ENCODE results near the gene AP2B1. TPM values are rescaled to one million over a fixed set of nuclear protein-coding genes. Genes with fewer than 3 reads are reported as not detected.

The AP2B1 gene
- total RNA-seq, 1 experiment from 2014 or later, result 217 TPM

- Mint-ChIP-seq H3K4me3 (no peak overlapping the region), H3K9me3 (no peaks in the 10 kb centered on the region), H3K36me3 (ENCODE audit: insufficient read depth in 1 of 3, low read depth in 3 of 3) (peaks cover 19 to 58% (median 50%) of the 10 kb centered on the region in 3 experiments; a peak in 6 of 7 replicates), H3K27me3 (ENCODE audit: low read depth) (no peaks in the 10 kb centered on the region), H3K4me1 (peaks cover 0 to 5% of the 10 kb centered on the region in 2 experiments; a peak in 1 of 4 replicates), H3K27ac (0 out of 7 replicates have a peak overlapping the region, but pooled peaks of 1 of the 3 experiments have one; percentile 10)
- H4K20me1 ChIP-seq (ENCODE audit: control insufficient read depth, insufficient read depth, insufficient read length), result no peaks in the 10 kb centered on the region
- H3K9me3 ChIP-seq (ENCODE audit: control insufficient read depth, low read depth, low read length), result no peaks in the 10 kb centered on the region
- H3K9ac ChIP-seq (ENCODE audit: extremely low read depth, insufficient read length, low read length), result no peak overlapping the region
- H4K8ac ChIP-seq (replicated peaks; ENCODE audit: insufficient read length, low read depth, low read length), result no peak overlapping the region
- no peak overlapping the region for H4K5ac ChIP-seq (ENCODE audit: insufficient read length, low read depth, low read length)
- no peaks in the 10 kb centered on the region for H3K27me3 ChIP-seq (ENCODE audit: insufficient read depth, low read length)
- no peak overlapping the region for H2BK120ac ChIP-seq (ENCODE audit: low read depth, low read length, poor library complexity, severe bottlenecking)
- H3K27ac ChIP-seq (ENCODE audit: insufficient read length, low read depth, low read length), result no peak overlapping the region
- H3K14ac ChIP-seq (ENCODE audit: insufficient read depth, low read length), result no peak overlapping the region
- H3K18ac ChIP-seq (ENCODE audit: insufficient read length, low read depth, low read length), result no peak overlapping the region
- no peaks in the 10 kb centered on the region for H3K79me2 ChIP-seq (ENCODE audit: insufficient read depth, low read length)
- H2AFZ ChIP-seq (ENCODE audit: low read length), result no peak overlapping the region
- no peak overlapping the region for H2BK15ac ChIP-seq (ENCODE audit: low read depth, low read length)
- no peak for TF ChIP-seq CTCF (conservative IDR thresholded peaks at IDR 0.05)
- H2BK12ac ChIP-seq (ENCODE audit: insufficient read length, low read depth, low read length), result no peak overlapping the region
- no peak overlapping the region for H2BK20ac ChIP-seq (ENCODE audit: low read depth, low read length, poor library complexity, severe bottlenecking)
- no peak overlapping the region for H3K56ac ChIP-seq (ENCODE audit: insufficient read length, low read depth, low read length)
- no peak overlapping the region for H3T11ph ChIP-seq (ENCODE audit: low read length)
- no peak overlapping the region for H2BK5ac ChIP-seq (ENCODE audit: insufficient read length, low read length)
- no peaks in the 10 kb centered on the region for H3K23me2 ChIP-seq (ENCODE audit: insufficient read length, low read depth, low read length, poor library complexity, severe bottlenecking)
- H2AK5ac ChIP-seq (ENCODE audit: insufficient read length, low read length), result no peak overlapping the region
- H4K91ac ChIP-seq (ENCODE audit: insufficient read length, low read depth, low read length), result no peak overlapping the region
- no CpG with 5 or more reads among the region's 4 CpGs for WGBS (ENCODE audit: extremely low coverage, insufficient read length, low lambda C conversion rate)
- peaks cover under 1% of the 10 kb centered on the region for H3K79me1 ChIP-seq (ENCODE audit: insufficient read depth, low read depth, low read length, poor library complexity, severe bottlenecking)
- no peak overlapping the region for H3K23ac ChIP-seq (ENCODE audit: insufficient read length, low read depth, low read length)
- H3K4ac ChIP-seq (ENCODE audit: low read depth, low read length), result no peak overlapping the region
- H3K4me1 ChIP-seq (ENCODE audit: insufficient read depth, low read length), result no peaks in the 10 kb centered on the region
- DNase-seq, result no peak
- H3K4me2 ChIP-seq (ENCODE audit: insufficient read depth, insufficient read length, low read length), result no peak overlapping the region
These were observed 8.9 kb downstream of the AP2B1 start for GRCh38 chr17:35596072-35596471.

Measured in H9 (cell line).